B cell (primary cell): ENCODE results near the gene IL25.

ENCODE experiments used
- EZH2 ChIP-seq: IDR thresholded peaks from 2 replicates; pipeline ENCODE4 v1.6.1; 2012; ENCODE audit warnings: borderline replicate concordance, low read depth, mild to moderate bottlenecking, moderate library complexity, low read length; ENCODE audit not compliant: insufficient read depth, poor library complexity, severe bottlenecking
- TF ChIP-seq, protein P1 (sequence below): fragments of 200-600 bp; IDR thresholded peaks from one replicate; pipeline ENCODE4 v1.8.0; 2022; ENCODE audit warnings: antibody characterized with exemption, mild to moderate bottlenecking

DNA sequence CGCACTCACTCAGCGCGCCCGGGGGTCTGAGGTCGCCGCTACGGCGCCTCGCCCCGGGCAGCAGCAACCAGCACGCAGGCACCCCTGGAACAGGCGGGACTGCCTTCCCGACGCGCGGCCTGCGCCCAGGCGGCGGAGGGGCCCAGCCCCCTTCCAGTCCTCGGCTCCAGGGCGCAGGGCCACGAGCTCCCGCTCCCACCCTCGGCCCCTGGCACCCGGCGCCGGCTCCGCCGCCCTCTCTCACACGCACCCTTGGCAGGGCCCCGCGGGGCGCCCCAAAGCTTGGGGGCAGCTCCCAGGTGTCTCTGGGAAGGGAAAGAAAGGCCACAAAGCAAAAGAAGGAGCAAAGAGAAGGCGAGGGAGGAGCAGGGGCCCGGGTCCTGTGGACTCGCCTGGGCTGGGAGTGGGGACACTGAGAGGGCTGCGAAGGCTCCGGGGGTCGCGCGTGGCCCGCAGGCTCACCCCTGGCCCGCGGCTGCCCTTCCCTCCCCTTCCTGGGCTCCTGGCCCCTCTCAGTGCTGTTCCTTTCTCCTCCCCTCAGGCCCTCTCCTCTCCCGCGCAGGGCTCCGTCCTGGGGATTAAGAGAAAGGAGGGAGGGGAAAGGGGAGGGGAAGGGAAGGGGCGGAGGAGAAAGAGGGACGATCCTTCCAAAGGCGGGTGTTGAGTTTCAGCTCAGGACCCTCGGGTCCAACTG, 6.7 kb upstream of the IL25 start:
- TF ChIP-seq EZH2 = no peak
- TF ChIP-seq, protein P1, sequence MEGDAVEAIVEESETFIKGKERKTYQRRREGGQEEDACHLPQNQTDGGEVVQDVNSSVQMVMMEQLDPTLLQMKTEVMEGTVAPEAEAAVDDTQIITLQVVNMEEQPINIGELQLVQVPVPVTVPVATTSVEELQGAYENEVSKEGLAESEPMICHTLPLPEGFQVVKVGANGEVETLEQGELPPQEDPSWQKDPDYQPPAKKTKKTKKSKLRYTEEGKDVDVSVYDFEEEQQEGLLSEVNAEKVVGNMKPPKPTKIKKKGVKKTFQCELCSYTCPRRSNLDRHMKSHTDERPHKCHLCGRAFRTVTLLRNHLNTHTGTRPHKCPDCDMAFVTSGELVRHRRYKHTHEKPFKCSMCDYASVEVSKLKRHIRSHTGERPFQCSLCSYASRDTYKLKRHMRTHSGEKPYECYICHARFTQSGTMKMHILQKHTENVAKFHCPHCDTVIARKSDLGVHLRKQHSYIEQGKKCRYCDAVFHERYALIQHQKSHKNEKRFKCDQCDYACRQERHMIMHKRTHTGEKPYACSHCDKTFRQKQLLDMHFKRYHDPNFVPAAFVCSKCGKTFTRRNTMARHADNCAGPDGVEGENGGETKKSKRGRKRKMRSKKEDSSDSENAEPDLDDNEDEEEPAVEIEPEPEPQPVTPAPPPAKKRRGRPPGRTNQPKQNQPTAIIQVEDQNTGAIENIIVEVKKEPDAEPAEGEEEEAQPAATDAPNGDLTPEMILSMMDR = no peak
